ENCODE data around the gene TTC3.

DNA sequence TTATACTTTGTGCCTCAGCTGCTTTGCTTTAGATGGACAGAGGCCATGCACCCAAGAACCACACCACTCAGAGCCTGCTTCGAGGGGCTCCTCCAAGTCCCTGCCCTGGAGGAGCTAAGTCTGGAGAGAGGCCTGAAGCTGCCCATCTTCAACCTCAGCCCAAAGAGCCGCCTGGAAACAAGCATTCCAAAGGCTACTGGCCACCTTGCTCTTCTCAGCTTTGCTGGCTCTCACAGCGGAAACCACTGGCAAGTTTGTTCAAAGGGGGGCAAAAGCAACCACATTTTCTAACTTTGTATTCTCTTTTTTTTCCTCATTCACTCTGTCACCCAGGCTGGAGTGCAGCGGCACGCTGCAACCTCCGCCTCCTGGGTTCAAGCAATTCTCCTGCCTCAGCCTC lies 170.9 kb downstream of the TTC3 start:
- TF ChIP-seq POLR2A (IDR thresholded peaks at IDR 0.05) (no peak), POLR2AphosphoS5 (IDR thresholded peaks at IDR 0.05) (no peak)
- TF ChIP-seq, protein P1, sequence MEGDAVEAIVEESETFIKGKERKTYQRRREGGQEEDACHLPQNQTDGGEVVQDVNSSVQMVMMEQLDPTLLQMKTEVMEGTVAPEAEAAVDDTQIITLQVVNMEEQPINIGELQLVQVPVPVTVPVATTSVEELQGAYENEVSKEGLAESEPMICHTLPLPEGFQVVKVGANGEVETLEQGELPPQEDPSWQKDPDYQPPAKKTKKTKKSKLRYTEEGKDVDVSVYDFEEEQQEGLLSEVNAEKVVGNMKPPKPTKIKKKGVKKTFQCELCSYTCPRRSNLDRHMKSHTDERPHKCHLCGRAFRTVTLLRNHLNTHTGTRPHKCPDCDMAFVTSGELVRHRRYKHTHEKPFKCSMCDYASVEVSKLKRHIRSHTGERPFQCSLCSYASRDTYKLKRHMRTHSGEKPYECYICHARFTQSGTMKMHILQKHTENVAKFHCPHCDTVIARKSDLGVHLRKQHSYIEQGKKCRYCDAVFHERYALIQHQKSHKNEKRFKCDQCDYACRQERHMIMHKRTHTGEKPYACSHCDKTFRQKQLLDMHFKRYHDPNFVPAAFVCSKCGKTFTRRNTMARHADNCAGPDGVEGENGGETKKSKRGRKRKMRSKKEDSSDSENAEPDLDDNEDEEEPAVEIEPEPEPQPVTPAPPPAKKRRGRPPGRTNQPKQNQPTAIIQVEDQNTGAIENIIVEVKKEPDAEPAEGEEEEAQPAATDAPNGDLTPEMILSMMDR (IDR thresholded peaks at IDR 0.05), result no peak
